GM23248 (cell line): ENCODE data around the gene APBB1IP.

Source experiments
- EZH2 ChIP-seq: fragments of 200-600 bp; sonication (generic); IDR thresholded peaks from 2 replicates; pipeline ENCODE4 v1.6.1; 2018; ENCODE audit warnings: antibody characterized with exemption, mild to moderate bottlenecking; ENCODE audit not compliant: insufficient read depth, poor library complexity, severe bottlenecking
- EZH2phosphoT487 ChIP-seq: fragments of 200-600 bp; sonication (generic); IDR thresholded peaks from 2 replicates; pipeline ENCODE4 v1.6.1; 2018; ENCODE audit warnings: antibody characterized with exemption, moderate library complexity, mild to moderate bottlenecking, low read depth; ENCODE audit not compliant: insufficient read depth

DNA sequence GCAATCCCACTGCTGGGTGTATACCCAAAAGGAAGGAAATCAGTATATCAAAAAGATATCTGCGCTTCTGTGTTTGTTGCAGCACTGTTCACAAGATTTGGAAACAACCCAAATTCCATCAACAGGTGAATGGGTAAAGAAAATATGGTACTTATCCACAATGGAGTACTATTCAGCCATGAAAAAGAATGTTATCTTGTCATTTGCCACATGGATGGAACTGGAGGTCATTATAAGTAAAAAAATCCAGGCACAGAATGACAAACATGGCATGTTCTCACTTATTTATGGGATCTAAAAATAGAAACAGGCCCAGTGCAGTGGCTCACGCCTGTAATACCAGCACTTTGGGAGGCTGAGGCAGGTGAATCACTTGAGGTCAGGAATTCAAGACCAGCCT lies 15.7 kb downstream of the APBB1IP start:
- TF ChIP-seq EZH2: no peak
- no peak for TF ChIP-seq EZH2phosphoT487
